NB4 (cell line): Measurements from ENCODE around the gene NDUFAF2.

ENCODE experiments used
- CTCF ChIP-seq: IDR thresholded peaks from one replicate; pipeline ENCODE4 v1.5.1; 2012; ENCODE audit warnings: low read depth, low read length
- MYC ChIP-seq: IDR thresholded peaks from 2 replicates; pipeline ENCODE4 v1.6.1; 2011; ENCODE audit warnings: low read depth, low read length
- POLR2A ChIP-seq: IDR thresholded peaks from 2 replicates; pipeline ENCODE4 v1.6.1; 2011; ENCODE audit warnings: mild to moderate bottlenecking; ENCODE audit not compliant: insufficient read length; ENCODE audit errors: extremely low read depth

GRCh38 chr5:61119066-61119465, 174.1 kb downstream of the NDUFAF2 start:
- TF ChIP-seq CTCF (no peak), POLR2A (no peak), MYC (no peak)
